OCI-M2 (cell line): ENCODE measurements around the gene PNPLA2.

Experiments used
- DNase-seq: peaks from one replicate; lab custom pipeline; 2025; ENCODE audit not compliant: unreplicated experiment; lab: John Stamatoyannopoulos, UW

PNPLA2 gene

DNA sequence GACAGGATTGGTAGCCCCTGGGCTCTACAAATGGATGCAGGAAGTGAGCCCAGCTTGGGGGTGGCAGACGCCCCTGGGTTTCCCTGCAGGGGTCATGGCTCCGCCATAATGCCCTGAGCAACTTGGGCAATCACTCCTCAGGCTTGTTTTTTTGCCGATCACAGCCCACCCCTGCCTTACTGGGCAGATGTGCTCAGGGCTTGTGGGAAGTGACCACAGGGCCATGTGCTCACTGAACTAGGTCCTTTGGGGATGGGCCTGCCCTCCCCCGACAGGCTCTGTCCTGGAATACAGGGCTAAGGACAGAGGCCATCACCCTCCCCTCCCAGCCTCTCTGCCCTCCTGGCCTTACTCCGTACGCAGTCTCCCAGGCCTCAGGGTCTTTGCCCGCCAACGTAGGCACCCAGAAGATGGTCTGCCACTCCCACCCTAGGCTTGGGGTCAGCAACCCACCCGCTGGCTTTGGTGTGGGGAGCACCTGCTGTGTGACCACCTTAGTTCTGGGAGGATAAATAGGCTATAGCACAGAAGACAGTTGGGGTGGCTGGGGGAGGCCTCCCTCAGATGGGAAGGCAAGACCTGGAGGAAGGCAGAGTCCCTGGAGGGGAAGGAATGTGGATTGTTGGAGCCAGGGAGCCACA is 5.1 kb upstream of the PNPLA2 start:
- no peak for DNase-seq

DNA sequence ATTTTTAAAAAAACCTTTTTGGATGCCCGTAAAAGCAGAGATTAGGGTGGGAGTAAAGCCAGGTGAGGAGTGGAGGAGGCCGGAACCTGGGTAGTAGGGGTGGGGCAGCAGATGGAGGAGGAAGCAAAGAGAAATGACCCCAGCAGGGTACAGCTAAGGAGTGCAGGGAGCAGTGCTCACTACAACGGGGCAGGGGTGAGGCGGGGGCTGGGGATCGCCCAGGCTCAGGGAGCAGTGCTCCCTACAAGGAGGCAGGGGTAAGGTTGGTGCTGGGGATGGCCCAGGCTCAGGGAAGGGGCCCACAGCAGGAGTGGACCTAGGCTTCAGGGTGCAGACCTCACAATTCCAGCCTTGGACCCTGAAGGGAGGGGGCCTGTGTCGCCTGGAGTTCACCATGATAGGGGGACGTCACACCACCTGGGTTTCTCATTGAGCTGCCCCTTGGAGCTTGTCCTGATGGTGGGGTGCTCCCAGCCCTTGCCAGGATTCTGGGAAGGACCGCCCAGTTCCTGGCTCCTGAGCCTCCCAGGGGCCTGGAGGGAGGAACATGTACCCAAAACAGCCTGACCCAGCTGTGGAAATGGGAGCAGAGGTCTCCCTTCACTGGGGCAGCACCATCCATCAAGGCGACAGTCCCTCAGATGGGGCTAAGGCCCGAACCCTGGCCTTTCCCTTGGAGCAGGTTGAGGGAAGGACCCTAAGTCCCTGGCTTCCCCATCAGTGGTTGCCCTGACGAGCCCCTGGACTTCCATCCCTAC is 2.9 kb upstream of the PNPLA2 start:
- no peak for DNase-seq

DNA sequence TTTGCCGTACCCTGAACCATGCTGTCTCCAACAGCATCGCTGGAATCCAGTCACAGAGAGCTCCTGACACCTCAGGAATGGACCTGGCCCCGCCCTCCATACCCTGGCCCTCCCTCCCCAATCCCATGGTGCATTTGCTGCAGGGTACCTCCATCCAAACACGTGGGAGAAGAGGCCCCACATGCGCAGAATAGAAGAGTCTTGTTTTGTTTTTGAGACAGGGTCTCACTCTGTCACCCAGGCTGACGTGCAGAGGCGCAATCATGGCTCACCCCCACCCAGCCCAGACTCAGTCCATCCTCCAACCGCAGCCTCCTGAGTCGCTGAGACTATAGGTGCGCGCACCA is 2.3 kb upstream of the PNPLA2 start:
- no peak for DNase-seq

DNA sequence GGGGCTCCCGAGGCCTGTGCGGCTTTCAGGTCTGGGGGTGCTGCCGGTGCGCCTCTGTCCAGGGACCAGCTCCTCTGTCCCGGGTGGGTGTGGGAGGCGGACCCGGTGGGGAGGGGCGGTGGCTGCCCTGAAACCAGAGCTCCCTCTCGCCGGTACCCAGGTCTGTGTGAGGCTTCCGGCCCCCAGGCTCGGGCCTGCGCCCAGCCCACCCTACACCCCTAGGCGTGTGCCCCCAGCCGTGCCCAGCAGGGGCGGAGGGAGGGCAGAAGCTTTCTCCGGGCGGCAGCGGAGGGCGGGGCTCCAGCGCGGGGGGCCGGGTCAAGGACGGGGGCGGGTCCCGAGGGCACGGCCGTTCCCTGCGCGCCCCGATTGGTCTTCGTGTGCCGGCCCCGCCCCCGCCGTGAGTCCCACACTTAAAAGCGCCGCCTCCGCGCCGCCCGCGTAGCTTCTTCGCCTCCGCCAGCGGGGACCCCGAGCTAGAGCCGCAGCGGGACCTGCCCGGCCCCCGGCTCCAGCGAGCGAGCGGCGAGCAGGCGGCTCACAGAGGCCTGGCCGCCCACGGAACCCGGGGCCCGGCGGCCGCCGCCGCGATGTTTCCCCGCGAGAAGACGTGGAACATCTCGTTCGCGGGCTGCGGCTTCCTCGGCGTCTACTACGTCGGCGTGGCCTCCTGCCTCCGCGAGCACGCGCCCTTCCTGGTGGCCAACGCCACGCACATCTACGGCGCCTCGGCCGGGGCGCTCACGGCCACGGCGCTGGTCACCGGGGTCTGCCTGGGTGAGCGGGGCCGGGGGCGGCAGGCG is 616 bp downstream of the PNPLA2 start:
- DNase-seq = no peak

DNA sequence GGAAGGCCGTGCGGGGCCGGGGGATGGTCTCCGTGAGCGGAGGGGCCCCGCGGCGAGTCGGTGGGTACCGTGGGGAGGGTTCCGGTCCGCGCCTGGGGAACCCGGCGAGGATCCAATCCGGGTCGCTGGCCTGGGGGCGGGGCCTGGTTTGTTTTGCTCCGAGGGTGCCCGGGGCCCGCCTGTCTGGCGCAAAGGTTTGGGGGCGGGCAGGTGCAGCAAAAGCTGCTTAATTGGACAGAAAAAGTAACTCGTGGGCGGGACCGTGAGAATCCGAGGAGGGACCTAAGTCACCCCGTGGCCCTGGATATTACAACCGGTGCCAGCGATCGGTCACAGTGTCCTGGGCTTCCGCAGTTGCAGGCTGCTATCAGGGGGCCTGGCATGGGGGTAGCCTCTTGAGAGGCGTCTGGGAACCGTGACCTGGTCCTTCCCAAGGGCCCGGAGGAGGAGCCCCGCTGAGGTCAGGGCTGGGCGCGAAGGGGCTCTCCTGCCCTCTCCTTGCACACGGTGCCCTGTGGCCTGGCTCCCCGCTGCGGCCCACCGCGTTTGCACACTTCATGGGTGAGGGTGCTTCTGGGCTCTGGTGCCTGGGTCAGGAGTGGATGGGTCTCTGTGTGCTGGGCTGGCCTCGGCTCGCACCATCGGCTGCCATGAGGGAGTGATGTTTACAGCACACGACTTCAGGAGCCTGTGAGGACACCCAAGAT is 1.4 kb downstream of the PNPLA2 start:
- no peak for DNase-seq

DNA sequence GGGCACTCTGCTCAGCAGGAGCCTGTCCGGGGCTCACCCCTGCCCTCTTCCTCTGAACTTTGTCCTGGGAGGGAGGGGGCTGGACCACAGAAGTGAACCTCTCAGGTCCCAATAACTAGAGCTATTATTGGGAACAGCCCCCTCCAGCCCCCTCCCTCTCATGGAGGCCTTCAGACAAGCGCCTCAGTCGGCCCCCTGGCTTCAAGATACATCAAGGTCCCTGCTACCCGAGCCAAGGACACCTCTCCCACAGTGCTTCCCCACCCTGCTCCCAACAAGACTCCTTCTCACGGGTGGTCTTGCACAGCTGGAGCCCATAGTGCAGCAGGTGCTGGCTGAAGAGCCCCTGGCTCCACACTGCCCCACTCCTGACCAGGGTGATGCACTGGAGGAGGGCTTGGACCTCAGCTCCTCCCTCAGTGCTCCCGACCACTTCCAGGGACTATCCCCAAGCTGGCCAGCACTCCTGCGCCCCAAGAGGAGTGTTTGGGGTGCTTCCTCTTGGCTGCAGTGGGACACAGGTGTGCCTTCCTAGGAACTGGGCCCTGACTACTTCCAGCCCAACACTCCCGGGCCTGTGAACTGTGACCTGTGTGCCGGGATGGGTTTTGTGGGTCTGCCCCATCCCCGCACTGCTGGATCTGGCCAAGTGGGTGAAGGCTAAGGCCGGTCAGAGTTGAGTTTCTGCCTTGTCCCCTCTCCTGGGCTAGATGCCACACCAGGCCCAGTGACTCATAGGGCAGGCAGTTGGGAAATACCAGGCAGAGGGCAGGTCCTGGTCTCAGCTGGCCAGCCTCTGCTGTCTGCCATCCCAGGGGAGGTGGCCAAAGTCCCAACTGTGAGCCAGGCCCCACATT is 2.2 kb downstream of the PNPLA2 start:
- DNase-seq = no peak

DNA sequence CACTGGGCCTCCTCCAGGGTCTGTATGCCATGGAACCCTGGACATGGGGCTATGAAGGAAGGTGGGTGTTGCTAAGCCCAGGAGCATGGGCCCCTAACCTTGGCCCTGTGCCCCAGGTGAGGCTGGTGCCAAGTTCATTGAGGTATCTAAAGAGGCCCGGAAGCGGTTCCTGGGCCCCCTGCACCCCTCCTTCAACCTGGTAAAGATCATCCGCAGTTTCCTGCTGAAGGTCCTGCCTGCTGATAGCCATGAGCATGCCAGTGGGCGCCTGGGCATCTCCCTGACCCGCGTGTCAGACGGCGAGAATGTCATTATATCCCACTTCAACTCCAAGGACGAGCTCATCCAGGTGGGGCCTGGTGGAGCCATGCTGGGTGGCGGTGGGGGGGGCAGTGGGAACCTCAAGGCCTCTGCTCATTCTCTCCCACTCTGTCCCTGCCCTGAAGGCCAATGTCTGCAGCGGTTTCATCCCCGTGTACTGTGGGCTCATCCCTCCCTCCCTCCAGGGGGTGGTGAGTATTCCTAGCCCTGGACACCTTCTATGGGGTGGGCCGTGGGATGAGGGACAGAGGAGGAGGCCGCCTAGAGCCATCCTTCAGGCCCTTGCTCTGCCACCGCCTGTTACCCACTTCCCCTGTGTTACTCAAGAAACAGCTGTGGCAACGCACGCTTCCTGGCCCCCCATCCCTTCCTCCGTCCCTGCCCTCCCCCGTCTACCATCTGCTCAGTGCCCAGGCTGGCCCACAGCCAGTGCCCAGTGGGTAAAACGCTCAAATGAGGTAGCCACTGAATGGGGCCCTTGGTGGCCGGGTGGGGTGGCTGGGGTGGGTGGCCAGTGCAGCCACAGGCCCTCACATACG is 3.0 kb downstream of the PNPLA2 start:
- no peak for DNase-seq

DNA sequence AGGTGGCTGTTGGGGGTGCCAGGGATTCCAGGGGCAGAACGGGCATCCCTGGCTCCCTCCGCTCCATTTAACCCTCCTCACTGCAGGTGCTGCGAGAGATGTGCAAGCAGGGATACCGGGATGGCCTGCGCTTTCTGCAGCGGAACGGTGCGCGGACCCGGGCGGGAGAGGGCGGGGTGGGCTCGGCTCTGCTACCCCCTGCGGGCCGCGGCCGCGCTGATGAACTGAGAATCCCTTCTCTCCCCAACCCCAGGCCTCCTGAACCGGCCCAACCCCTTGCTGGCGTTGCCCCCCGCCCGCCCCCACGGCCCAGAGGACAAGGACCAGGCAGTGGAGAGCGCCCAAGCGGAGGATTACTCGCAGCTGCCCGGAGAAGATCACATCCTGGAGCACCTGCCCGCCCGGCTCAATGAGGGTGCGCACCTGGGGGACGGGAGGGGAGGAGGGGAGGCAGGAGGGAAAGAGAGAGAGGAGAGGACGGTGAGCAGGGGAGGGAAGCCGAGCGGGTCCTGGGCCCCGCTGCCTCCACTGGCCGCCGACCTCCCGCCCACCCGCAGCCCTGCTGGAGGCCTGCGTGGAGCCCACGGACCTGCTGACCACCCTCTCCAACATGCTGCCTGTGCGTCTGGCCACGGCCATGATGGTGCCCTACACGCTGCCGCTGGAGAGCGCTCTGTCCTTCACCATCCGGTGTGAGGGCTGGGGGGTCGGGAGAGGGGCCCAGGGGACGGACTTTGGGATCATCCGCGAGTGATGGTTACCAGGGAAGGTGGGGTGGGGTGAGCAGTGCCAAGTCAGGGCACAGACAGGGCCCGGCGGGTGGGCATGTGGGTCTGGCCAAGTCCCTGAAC is 5.0 kb downstream of the PNPLA2 start:
- no peak for DNase-seq

DNA sequence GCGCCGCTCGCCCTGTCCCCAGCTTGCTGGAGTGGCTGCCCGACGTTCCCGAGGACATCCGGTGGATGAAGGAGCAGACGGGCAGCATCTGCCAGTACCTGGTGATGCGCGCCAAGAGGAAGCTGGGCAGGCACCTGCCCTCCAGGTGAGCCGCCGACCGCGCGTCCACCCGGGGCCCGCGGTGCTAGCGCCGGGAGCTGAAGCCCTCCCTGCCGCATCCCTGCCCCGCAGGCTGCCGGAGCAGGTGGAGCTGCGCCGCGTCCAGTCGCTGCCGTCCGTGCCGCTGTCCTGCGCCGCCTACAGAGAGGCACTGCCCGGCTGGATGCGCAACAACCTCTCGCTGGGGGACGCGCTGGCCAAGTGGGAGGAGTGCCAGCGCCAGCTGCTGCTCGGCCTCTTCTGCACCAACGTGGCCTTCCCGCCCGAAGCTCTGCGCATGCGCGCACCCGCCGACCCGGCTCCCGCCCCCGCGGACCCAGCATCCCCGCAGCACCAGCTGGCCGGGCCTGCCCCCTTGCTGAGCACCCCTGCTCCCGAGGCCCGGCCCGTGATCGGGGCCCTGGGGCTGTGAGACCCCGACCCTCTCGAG is 5.7 kb downstream of the PNPLA2 start:
- no peak for DNase-seq

DNA sequence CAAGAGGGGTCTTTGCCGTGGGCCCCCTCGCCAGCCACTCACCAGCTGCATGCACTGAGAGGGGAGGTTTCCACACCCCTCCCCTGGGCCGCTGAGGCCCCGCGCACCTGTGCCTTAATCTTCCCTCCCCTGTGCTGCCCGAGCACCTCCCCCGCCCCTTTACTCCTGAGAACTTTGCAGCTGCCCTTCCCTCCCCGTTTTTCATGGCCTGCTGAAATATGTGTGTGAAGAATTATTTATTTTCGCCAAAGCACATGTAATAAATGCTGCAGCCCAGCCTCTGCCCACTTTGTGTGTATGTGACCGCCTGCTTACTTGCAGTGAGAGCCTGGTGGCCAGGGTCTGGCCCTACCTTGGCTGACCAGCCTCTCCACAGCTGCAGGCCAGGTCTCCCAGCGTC is 6.2 kb downstream of the PNPLA2 start:
- DNase-seq = no peak

DNA sequence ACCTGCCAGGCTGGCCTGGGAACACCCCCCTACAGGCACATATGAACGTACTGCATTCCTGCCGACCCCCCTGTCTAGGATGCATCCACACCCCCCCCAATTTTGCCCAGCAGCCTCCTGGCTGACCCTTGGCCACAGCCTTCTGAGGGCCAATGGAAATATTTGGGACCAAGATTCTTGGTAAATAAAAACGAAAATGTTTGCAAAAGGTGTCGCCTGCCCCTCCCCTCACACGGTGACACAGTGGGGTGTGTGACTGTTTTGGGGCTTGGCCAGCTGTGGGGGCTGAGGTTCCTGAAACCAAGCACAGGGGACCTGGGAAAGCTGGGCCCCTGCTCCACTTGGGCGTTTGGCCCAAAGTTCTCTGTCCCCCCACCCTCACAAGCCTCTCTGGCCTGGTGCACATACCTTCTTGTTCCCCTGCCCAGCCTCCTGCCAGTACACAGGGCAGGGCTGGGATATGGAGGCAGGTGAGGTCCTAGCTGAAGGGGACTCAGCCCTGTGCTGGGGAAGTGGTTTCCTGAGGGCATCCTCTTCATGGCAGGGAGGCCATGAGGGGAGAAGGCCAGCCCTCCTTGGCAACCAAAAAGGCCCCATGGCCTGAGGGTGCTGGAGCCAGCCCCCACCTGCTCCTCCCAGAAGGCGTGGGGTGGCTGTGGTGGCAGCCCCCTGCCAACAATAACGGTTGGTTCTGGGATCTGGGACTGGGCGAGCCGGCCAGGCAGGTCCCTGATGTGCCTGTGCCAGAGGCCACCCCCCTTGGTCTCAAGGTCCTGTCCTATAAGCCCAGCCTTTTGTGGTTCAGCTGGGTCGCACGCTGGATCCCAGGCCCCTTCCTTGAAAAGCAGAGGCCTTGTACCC is 6.9 kb downstream of the PNPLA2 start:
- DNase-seq = no peak

DNA sequence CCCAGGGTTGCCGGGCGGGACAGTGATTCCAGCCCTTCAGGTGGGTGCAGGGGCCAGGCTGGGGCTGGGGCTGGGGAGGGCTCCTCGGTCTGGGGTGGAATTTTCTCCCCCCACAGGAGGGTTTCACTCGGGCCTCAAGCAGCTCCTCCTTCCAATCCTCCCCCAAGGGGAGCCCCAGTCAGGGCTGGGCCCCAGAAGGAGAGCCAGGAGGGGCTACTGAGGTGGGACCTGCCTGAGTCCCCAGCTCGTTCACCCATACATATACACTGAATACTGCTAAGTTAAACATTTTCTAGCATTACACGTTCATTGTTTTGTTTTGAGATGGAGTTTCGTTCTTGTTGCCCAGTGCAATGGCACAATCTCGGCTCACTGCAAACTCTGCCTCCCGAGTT is 7.5 kb downstream of the PNPLA2 start:
- no peak for DNase-seq

DNA sequence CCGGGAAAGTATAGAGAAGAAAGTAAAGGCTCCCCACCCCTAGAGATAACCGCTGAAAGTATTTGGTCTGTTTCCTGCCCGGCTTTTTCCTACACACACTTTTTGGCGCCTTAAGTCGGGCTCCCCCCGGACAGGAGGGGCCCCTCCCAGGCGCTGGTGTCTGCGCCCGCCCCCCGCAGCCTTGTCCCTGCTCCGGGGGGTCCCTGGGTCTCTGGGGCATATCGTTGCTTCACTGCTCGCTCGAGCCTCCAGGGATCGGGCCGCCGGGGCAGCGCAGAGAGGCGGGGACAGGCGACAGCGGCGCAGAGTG is 8.1 kb downstream of the PNPLA2 start:
- no peak for DNase-seq

DNA sequence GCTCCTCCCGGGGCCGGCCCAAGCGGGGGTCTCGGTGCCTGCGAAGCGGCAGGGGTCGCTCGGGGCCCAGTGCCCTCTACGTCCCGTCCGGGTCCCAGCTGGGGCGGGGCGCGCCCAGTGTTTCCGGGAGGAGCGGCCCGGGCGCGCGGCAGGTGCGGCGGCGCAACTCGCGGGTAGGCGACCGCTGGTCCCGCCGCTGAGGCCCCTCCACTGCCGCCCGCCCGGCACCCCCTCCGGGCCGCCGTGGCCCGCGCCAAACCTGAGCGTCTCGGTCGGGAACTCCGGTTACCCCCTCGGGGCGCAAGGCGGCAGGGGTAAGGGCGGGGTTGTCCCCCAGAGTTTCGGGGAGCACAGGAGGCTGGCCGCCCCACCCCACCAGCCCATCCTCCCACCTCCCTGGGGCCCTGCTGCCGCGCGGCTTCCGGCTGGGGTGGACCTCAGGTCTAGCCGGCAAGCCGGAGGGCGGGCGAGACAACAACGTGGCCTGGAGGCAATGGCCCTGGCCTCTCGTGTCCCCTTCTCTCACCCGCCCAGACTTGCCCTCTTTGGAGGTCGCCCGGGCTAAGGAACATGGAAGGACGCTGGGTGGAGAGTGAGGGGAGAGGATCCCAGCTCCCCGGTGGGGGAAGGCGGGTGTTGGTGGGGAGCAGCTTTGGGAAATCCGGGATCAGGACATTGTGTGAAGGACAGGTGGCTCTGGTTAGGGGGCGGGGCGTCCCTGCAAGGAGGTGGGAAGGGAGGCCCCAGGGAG is 8.6 kb downstream of the PNPLA2 start:
- DNase-seq = no peak

DNA sequence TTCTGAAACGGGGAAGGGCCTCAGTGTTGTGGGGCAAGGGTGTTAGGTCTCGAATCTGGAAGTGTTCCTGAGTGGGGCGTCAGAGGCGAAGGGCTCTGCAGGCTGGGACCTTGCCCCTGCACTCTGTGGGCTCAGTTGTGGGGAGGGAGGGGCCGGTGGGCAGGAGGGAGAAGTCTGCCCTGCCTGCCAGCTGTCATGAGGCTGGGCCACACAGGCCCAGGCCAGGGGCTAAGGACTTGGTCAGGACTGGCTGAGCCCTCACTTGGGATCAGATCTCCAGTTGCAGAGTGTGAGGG is 9.1 kb downstream of the PNPLA2 start, which contains the start of gene CRACR2B:
TSS of gene CRACR2B (plus strand) at position 23 of the 296 bp plus-strand sequence. CDS start 689 bp downstream, outside the sequence.
- DNase-seq = no peak

DNA sequence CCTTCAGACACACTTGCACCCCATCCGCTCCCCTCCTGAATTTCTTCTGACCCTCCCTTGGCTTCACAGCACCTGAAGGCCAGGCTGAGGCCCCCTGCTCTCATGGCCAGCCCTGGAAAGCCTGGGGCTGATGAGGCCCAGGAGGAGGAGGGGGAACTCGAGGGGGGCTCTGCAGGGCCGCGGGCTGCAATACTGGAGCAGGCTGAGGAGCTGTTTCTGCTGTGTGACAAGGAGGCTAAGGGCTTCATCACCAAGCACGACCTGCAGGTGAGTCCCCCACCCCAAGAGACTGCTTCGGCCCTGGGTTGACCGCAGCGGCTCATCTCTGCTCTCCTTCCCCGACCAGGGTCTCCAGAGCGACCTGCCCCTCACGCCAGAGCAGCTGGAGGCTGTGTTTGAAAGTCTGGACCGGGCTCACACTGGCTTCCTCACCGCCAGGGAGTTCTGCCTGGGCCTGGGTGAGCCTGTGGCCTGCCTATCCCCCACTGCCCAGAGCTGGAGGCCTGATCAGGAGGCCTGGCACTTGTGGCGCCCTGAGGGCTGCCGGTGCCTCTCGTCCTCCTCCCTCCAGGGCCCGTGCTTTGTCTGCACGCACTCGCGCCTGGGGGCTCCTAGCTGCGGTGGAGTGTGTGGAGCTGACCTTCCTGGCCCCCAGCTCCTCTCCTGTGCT is 9.9 kb downstream of the PNPLA2 start:
- DNase-seq = no peak
